Kidney (tissue), 14 donors: ENCODE results near the gene SLC6A2. TPM values are rescaled to one million over a fixed set of nuclear protein-coding genes. Genes with fewer than 3 reads are reported as not detected.

ENCODE experiments used
- DNase-seq, 5 donors: peaks; one replicate each; pipeline ENCODE4 v3.0.0-alpha.2; 2013 to 2020
- FAIRE-seq: peaks from 2 replicates; lab custom pipeline; 2012; peaks lifted over from hg19 to GRCh38; lab: Jason Lieb, UNC
- H3K27ac ChIP-seq, 2 donors: one replicate each; pipeline ENCODE4 v1.7.0; 2013; ENCODE audit warnings: low read depth in 2 of 2, low read length in 2 of 2, inconsistent platforms in 1 of 2
- H3K27me3 ChIP-seq: one replicate; pipeline ENCODE4 v1.7.1; 2013; ENCODE audit warnings: low read length, inconsistent platforms; ENCODE audit not compliant: control insufficient read depth, insufficient read depth
- H3K36me3 ChIP-seq, 3 donors: one replicate each; pipeline versions ENCODE4 v1.7.0 to v1.7.1; 2013; ENCODE audit warnings: low read length in 3 of 3, control low read depth in 1 of 3, inconsistent platforms in 1 of 3; ENCODE audit not compliant: insufficient read depth in 3 of 3, control insufficient read depth in 2 of 3
- H3K4me1 ChIP-seq, 3 donors: one replicate each; pipeline versions ENCODE4 v1.7.0 to v1.7.1; 2013; ENCODE audit warnings: low read length in 3 of 3, inconsistent platforms in 1 of 3, low read depth in 1 of 3; ENCODE audit not compliant: control insufficient read depth in 2 of 3, insufficient read depth in 2 of 3
- H3K4me3 ChIP-seq, 3 donors: one replicate each; pipeline versions ENCODE4 v1.7.0 to v1.8.1; 2013; ENCODE audit warnings: low read length in 3 of 3, control low read depth in 1 of 3, inconsistent platforms in 1 of 3
- H3K9ac ChIP-seq, 3 donors: one replicate each; pipeline versions ENCODE4 v1.7.0 to v1.7.1; 2013; ENCODE audit warnings: low read length in 3 of 3, control low read depth in 1 of 3, inconsistent platforms in 1 of 3
- H3K9me3 ChIP-seq, 3 donors: one replicate each; pipeline versions ENCODE4 v1.7.0 to v1.7.1; 2013; ENCODE audit warnings: low read length in 3 of 3, control low read depth in 1 of 3, inconsistent platforms in 1 of 3; ENCODE audit not compliant: control insufficient read depth in 2 of 3, insufficient read depth in 1 of 3
- CTCF ChIP-seq: IDR thresholded peaks from 3 replicates; pipeline ENCODE4 v1.5.1; 2012; ENCODE audit warnings: mild to moderate bottlenecking, moderate library complexity, borderline replicate concordance; ENCODE audit not compliant: insufficient read depth; ENCODE audit errors: extremely low read depth
- intact Hi-C: fragments of 100-400 bp; cut with DNase I; formaldehyde crosslinking; loops from one replicate; pipeline ENCODE4 v1.11.1; 2022
- polyA plus RNA-seq: library from polyadenylated mRNA; stranded (reverse); fragments of 350-450 nt; fragmentation: Illumina TruSeq; extraction: RNeasy Lipid Tissue Mini Kit (QIAGEN cat#74804); gene quantifications from one replicate; pipeline ENCODE4 v1.2.3, GENCODE V29; 2014; ENCODE audit warnings: low read depth, low replicate concordance; ENCODE audit not compliant: insufficient read depth
- total RNA-seq: library from RNA; stranded (reverse); fragmentation: NEBNext Ultra II Directional; extraction: Animal tissue kit (Norgen Biotek cat#: 25700); gene quantifications from one replicate; pipeline ENCODE4 v1.2.1, GENCODE V29; 2021
- donor health status: control.
- donor health status: control.
- donor health status: control.
- donor health status: control.
- donor health status: control.
- donor health status: DM: yes; HTN: yes; CAD: no.
- donor health status: Normal renal cell carcinoma (clear cell type).

Gene SLC6A2
- total and polyA plus RNA-seq, 2 donors from 2014 or later: 0.09 to 0.73 TPM

GRCh38 chr16:55651841-55652824, 3.7 kb upstream of the SLC6A2 start:
- Histone ChIP-seq H3K27me3 (peaks cover 30% of the 10 kb centered on the region), H3K36me3 (no peaks in the 10 kb centered on the region), H3K4me3 (no peak overlapping the region), H3K4me1 (no peaks in the 10 kb centered on the region), H3K27ac (no peak overlapping the region), H3K9ac (no peak overlapping the region), H3K9me3 (no peaks in the 10 kb centered on the region)
- peak in 1 of 5 donors; percentile 68 for DNase-seq
- no peak for FAIRE-seq
- TF ChIP-seq CTCF: no peak
- intact Hi-C loops: no loop called here

- no peak for FAIRE-seq
- no peak for TF ChIP-seq CTCF
- no peaks in the 10 kb centered on the region for H3K36me3 ChIP-seq
- no peaks in the 10 kb centered on the region for H3K4me1 ChIP-seq
- no peaks in the 10 kb centered on the region for H3K9me3 ChIP-seq
- H3K27me3 ChIP-seq: peaks cover 32% of the 10 kb centered on the region
- H3K9ac ChIP-seq: no peak overlapping the region
- no peak overlapping the region for H3K4me3 ChIP-seq
- DNase-seq: no peak
- H3K27ac ChIP-seq: no peak overlapping the region
- intact Hi-C loops: no loop called here
Measured at GRCh38 chr16:55653106-55653505, 2.7 kb upstream of the SLC6A2 start.

- intact Hi-C loops: no loop called here
Measured at GRCh38 chr16:55655381-55655896, 349 bp upstream of the SLC6A2 start.

More at GRCh38 chr16:55655381-55655896, 349 bp upstream of the SLC6A2 start:
- no peak for DNase-seq
- Histone ChIP-seq H3K9ac (no peak overlapping the region), H3K27me3 (peaks cover 32% of the 10 kb centered on the region), H3K36me3 (no peaks in the 10 kb centered on the region), H3K4me1 (no peaks in the 10 kb centered on the region), H3K27ac (no peak overlapping the region), H3K4me3 (no peak overlapping the region), H3K9me3 (no peaks in the 10 kb centered on the region)
- no peak for TF ChIP-seq CTCF
- FAIRE-seq: no peak
